Activated T-helper 2 cell treated with anti-CD3 and anti-CD28 coated beads, Interferon-gamma antibody, Interleukin-2, Interleukin-4, amounts not matched to agents 10 μg/mL and 5 μg/mL and 100 μg/mL, durations not matched to agents 14 hours and 24 hours and 36 hours (primary cell): ENCODE results near the gene DNMT1. TPM values are rescaled to one million over a fixed set of nuclear protein-coding genes. Genes with fewer than 3 reads are reported as not detected.

Experiments used
- DNase-seq: peaks from one replicate; pipeline ENCODE4 v3.0.0; 2021; ENCODE audit warnings: low spot score
- H3K27ac Mint-ChIP-seq: one replicate; pipeline ENCODE4 v1.8.0; 2021; ENCODE audit warnings: mixed read lengths
- H3K27me3 Mint-ChIP-seq: one replicate; pipeline ENCODE4 v1.8.0; 2021; ENCODE audit warnings: low read depth, mixed read lengths
- H3K36me3 Mint-ChIP-seq: one replicate; pipeline ENCODE4 v1.8.0; 2021; ENCODE audit warnings: low read depth, mixed read lengths
- H3K4me1 Mint-ChIP-seq: one replicate; pipeline ENCODE4 v1.8.0; 2021; ENCODE audit warnings: low read depth, mixed read lengths
- H3K4me3 Mint-ChIP-seq: one replicate; pipeline ENCODE4 v1.8.0; 2021; ENCODE audit warnings: low read depth, mild to moderate bottlenecking, moderate library complexity, mixed read lengths
- H3K9me3 Mint-ChIP-seq: one replicate; pipeline ENCODE4 v1.8.0; 2021; ENCODE audit warnings: mixed read lengths
- intact Hi-C: fragments of 100-400 bp; cut with micrococcal nuclease; formaldehyde crosslinking; loops from one replicate; pipeline ENCODE4 v1.15.1; 2023
- total RNA-seq: library from RNA; stranded (reverse); gene quantifications from 2 replicates; pipeline ENCODE4 v1.2.3, GENCODE V29; 2022

The DNMT1 gene
- total RNA-seq, 1 donor from 2014 or later, result 367 TPM

DNA sequence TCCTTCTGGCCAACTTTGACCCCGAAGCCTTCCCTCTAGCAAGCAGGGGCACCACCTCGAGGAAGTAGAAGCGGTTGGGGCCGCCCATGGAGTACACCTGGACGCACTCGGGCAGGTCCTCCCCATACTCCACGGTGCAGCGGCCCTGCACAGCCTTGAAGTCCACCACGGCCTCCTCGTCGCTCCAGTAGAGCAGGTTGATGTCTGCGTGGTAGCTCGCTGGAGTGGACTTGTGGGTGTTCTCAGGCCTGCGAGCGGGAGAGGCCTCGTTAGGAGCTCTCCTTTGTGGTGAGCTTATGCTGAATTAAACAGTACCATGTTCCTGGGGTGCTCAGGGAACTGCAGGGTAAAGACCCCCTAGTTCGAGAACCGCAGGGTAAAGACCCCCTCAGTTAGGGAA is 52.8 kb downstream of the DNMT1 start:
- H3K27ac Mint-ChIP-seq, result no peak overlapping the region
- no peak overlapping the region for H3K4me3 Mint-ChIP-seq
- H3K4me1 Mint-ChIP-seq, result peaks cover 13% of the 10 kb centered on the region
- no peak for DNase-seq
- intact Hi-C loops, result no loop called here
- H3K36me3 Mint-ChIP-seq, result peaks cover 85% of the 10 kb centered on the region
- H3K9me3 Mint-ChIP-seq, result no peaks in the 10 kb centered on the region
- H3K27me3 Mint-ChIP-seq, result no peaks in the 10 kb centered on the region

DNA sequence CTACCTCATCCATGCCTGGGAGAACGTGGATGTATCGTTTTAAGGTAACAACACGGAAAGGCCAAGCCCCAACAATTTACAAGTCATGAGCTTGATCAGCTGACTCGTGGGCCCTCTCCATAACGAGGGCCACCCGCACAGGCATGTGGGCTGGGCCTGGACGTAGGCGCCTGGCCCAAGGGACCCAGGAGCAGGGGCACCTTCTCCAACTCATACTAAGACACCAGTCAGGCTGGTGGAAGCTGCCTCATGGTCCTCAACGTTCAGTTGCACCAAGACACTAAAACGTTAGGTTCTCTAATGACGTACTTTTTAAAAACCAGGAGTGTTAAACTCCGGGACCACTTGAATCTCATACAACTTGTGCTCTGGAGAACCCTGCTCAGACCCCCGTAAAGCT is 53.3 kb downstream of the DNMT1 start:
- H3K36me3 Mint-ChIP-seq, result peaks cover 84% of the 10 kb centered on the region
- no peak for DNase-seq
- H3K9me3 Mint-ChIP-seq, result no peaks in the 10 kb centered on the region
- intact Hi-C loops, result no loop called here
- no peaks in the 10 kb centered on the region for H3K27me3 Mint-ChIP-seq
- H3K4me3 Mint-ChIP-seq, result no peak overlapping the region
- peaks cover 13% of the 10 kb centered on the region for H3K4me1 Mint-ChIP-seq
- H3K27ac Mint-ChIP-seq, result no peak overlapping the region

DNA sequence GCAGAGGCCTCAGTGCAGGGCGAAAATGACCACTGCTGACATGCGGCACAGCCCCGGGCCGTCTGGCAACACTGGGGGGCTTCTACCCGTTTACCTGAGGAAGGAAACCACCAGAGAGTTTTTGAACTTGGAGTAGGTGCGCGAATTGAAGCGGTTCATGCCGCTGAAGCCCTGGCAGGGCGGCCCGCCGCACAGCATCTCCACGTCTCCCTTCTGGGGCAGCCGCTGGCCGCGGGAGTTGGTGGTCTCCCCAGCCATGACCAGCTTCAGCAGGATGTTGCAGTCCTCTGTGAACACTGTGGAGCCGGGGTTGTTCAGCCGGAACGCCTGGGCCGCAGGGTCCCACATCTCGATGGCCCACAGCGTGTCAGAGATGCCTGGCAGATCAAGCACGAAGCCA is 54.8 kb downstream of the DNMT1 start:
- H3K9me3 Mint-ChIP-seq, result no peaks in the 10 kb centered on the region
- no peak overlapping the region for H3K27ac Mint-ChIP-seq
- no peak for DNase-seq
- H3K4me1 Mint-ChIP-seq, result peaks cover 11% of the 10 kb centered on the region
- intact Hi-C loops, result no loop called here
- H3K4me3 Mint-ChIP-seq, result no peak overlapping the region
- no peaks in the 10 kb centered on the region for H3K27me3 Mint-ChIP-seq
- H3K36me3 Mint-ChIP-seq, result peaks cover 72% of the 10 kb centered on the region

DNA sequence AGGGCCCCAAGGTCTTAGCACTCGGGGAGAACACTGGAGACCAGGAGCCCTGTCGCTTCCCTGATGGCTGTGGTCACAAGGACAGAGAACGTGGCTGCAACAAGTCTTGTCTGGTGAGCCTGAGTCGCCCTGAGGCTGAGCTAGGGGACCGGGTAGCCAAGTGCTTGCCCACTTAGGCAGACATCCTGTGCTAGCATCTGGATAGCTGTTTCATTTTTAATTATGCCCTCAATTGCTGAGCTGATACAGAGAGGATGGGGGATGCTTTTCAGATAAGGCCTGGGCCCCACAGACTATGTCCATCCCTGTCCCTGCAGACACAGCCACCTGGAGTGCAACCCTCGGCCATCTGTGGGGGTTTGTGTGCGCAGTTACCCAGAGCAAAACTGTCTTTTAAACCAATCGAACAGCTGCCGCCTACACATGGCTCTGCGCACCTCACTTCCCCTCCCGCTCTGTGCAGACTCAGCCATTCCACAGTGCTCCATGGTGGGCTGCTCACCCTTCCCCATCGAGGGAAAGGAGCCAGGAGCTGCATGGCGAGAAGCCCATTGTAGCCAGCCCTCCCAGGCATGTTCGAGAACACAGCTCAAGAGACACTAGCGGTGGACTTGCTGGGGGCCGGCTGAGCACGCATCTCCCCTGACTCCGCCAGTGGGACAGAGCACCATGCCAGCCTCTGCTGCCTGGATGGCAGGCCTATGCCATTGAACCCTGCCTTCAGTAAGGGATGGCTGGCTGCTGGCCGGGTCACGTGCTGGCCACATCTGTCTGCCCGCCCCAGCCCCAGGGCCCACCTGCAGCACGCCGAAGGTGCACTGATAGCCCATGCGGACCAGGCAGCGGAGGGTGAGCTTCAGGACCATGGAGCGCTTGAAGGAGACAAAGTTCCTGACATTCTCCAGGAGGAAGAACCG is 55.6 kb downstream of the DNMT1 start:
- Mint-ChIP-seq H3K36me3 (peaks cover 69% of the 10 kb centered on the region), H3K27ac (no peak overlapping the region), H3K9me3 (no peaks in the 10 kb centered on the region), H3K27me3 (no peaks in the 10 kb centered on the region), H3K4me1 (peaks cover 10% of the 10 kb centered on the region), H3K4me3 (no peak overlapping the region)
- intact Hi-C loops, result no loop called here
- DNase-seq, result no peak

DNA sequence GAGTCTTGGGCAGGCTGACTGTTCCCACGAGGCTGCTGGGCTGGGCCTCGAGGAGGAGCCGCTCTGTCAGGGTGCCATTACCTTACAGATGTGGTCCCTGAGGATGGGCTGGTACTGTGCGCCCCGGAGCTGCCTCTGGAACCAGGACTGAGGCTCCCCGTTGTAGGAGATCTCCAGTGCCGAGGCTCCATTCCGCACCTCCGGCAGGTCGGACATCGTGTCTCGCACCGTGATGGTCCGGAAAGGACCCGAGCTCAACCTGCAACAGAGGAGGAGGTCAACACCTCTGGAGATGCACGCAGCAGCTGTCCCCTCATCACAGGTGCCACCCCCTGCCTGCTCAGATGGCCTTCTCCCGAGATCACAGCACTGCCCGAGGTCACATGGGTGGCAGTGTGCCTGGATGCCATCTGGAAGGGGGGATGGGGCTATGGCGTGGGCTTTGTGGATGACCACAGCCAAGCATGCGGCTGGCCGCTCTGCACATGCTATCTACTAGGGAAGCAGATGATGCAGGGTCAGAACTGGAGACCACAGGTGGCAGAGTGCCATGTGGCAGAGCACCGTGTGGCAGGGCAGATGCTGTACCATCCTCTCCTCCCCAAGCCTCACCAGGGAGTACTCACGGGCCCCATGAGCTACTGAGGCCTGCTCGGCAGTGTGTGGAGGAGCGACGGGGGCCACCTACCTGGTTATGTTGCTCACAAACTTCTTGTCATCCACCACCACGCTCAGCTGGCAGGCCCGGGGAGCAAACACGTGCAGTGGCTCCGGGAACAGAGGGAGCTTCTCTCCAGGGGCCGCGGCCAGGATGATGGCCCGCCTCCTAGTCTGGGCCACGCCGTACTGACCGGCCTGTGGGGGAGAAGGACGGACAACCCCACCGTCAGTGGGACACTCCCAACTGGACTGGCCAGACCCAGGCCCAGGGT is 56.7 kb downstream of the DNMT1 start:
- H3K36me3 Mint-ChIP-seq, result peaks cover 66% of the 10 kb centered on the region
- no peaks in the 10 kb centered on the region for H3K9me3 Mint-ChIP-seq
- no peak overlapping the region for H3K4me3 Mint-ChIP-seq
- peaks cover 4% of the 10 kb centered on the region for H3K4me1 Mint-ChIP-seq
- no peaks in the 10 kb centered on the region for H3K27me3 Mint-ChIP-seq
- DNase-seq, result no peak
- intact Hi-C loops, result no loop called here
- H3K27ac Mint-ChIP-seq, result no peak overlapping the region

DNA sequence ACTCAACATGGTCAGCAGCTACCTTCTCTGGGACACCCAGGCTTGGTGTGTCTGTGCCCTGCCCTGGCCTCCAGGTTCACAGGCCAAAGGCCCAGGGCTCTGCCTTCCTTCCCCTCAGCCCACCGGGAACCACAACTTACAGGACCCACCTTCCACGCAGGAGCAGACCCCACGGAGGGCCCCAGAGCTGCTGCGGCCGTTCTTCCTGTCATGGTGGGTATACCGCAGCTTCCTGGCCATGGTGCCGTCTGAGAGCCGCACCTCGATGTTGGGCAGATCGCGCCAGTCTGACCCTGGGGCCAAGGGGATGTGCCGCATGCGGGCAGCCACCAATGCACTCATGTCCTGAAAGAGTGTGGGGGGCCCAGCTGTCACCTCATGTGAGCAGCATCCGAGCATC is 57.8 kb downstream of the DNMT1 start:
- DNase-seq, result no peak
- no peaks in the 10 kb centered on the region for H3K27me3 Mint-ChIP-seq
- H3K9me3 Mint-ChIP-seq, result no peaks in the 10 kb centered on the region
- H3K27ac Mint-ChIP-seq, result no peak overlapping the region
- peaks cover 60% of the 10 kb centered on the region for H3K36me3 Mint-ChIP-seq
- intact Hi-C loops, result no loop called here
- H3K4me1 Mint-ChIP-seq, result no peaks in the 10 kb centered on the region
- H3K4me3 Mint-ChIP-seq, result no peak overlapping the region

DNA sequence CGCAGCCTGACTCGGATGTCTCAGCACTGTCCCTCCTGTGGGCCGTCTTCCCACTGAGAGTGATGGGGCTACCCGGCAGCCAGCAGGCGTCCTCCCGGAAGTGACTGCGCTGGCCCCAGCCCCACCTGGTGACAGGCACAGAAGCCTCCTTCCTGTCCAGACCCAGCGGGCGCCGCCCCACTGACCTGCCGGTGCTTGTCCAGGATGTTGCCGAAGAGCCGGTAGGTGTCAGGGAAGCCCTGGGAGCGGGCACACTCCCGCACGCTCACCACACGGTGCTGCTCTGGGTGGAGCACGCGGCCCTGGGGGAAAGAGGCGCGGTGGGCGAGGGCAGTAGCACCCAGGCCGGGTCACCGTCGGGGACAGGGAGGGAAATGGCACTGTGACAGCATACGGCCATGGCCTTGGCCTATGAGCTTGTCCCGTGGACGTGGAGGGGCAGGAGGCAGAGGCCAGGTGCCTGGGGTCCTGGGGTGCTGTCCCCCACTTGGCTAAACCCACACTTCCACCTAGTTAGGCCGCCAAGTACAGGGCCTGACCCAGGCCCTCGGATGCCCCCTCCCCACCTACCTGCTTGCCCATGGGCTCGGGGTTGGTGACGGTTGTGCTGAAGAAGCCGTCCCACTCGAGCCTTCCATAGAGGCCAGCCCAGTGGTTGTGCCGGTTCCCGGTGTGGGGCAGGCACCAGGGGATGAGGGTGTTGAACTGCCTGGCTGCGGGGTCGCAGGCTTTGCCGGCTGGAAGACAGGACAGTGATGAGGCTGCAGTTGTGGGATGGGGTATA is 59.0 kb downstream of the DNMT1 start:
- Mint-ChIP-seq H3K36me3 (peaks cover 52% of the 10 kb centered on the region), H3K9me3 (no peaks in the 10 kb centered on the region), H3K4me3 (no peak overlapping the region), H3K27me3 (no peaks in the 10 kb centered on the region), H3K27ac (no peak overlapping the region), H3K4me1 (no peaks in the 10 kb centered on the region)
- DNase-seq, result no peak
- intact Hi-C loops, result no loop called here

DNA sequence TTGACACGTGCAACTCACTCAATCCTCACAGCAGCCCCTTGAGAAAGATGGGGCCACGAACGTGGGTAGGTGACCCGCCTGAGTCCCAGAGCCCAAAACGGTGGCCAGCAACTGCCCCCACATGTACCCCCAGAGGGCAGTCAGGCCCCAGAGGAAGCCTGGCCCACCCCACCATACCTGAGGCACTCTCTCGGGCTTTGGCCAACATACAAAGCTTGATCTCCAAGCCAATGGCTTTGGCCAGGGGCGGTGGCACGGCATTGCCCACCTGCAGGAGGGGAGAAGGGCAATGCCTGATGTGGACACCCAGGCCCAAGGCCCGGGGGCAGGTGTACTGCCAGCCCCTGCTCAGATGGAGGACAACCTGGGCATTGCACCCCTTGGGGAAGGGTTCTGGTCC is 60.7 kb downstream of the DNMT1 start:
- H3K27me3 Mint-ChIP-seq, result no peaks in the 10 kb centered on the region
- H3K36me3 Mint-ChIP-seq, result peaks cover 43% of the 10 kb centered on the region
- no peak for DNase-seq

DNA sequence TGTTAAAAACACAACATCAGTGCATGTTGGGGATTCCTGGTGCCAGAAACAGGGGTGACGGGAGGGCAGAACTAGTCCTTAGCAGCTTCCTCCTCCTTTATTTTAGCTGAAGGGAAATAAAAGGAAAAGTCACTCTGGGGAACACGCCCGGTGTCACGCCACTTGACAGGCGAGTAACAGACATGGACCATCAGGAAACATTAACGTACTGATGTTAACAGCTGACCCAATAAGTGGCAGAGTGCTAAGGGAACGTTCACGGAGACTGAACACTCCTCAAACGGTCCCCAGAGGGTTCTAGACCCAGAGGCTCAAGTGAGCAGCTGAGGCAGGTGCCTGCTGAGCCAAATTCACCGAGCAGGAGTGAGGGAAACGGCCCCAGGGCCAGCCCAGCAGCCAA is 61.2 kb downstream of the DNMT1 start:
- Mint-ChIP-seq H3K9me3 (no peaks in the 10 kb centered on the region), H3K4me1 (no peaks in the 10 kb centered on the region), H3K27me3 (no peaks in the 10 kb centered on the region), H3K27ac (no peak overlapping the region), H3K4me3 (no peak overlapping the region), H3K36me3 (peaks cover 40% of the 10 kb centered on the region)
- intact Hi-C loops, result no loop called here
- no peak for DNase-seq

More for the DNA sequence above, 60.7 kb downstream of the DNMT1 start:
- Mint-ChIP-seq H3K4me1 (no peaks in the 10 kb centered on the region), H3K4me3 (no peak overlapping the region), H3K9me3 (no peaks in the 10 kb centered on the region), H3K27ac (no peak overlapping the region)
- intact Hi-C loops, result no loop called here

DNA sequence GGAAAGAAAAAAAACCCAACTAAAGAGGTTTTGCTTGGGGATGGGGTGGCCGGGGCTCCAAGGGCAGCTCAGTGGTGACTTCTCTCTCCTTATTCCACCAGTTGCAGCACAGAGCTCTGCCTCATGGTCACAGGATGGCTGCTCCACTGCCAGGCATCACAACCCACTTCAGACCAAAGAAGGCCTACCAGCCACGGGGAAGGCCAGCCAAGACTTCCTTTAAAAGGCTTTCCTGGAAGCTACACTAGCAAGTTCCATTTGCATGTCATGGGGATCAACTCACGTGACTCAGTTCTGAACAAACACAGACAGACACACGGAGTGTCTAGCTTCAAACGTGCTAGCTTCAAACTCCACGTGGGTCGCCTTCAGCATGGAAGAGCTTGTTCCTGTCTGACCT is 61.8 kb downstream of the DNMT1 start:
- H3K4me3 Mint-ChIP-seq, result no peak overlapping the region
- no peak for DNase-seq
- H3K36me3 Mint-ChIP-seq, result peaks cover 39% of the 10 kb centered on the region
- peak overlapping the region; percentile 33 for H3K27ac Mint-ChIP-seq
- H3K27me3 Mint-ChIP-seq, result no peaks in the 10 kb centered on the region
- H3K4me1 Mint-ChIP-seq, result no peaks in the 10 kb centered on the region
- no peaks in the 10 kb centered on the region for H3K9me3 Mint-ChIP-seq
- intact Hi-C loops, result no loop called here

DNA sequence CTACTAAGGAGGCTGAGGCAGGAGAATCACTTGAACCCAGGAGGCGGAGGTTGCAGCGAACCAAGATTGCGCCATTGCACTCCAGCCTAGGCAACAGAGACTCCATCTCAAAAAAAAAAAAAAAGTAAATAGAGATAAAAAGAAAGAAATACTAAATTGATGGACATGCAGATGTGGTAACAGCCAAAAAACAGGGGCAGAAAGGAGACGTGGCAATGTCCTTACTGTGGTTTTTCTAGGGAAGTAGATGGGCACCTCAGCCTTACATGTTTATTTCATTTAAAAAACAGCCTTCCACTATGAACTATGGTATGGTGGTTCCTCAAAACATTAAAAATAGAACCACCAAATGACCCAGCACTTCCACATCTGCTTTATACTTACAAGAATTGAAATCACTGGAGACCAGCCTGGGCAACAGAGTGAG is 68.5 kb downstream of the DNMT1 start:
- intact Hi-C loops, result no loop called here
- H3K27me3 Mint-ChIP-seq, result no peaks in the 10 kb centered on the region
- H3K9me3 Mint-ChIP-seq, result no peaks in the 10 kb centered on the region

DNA sequence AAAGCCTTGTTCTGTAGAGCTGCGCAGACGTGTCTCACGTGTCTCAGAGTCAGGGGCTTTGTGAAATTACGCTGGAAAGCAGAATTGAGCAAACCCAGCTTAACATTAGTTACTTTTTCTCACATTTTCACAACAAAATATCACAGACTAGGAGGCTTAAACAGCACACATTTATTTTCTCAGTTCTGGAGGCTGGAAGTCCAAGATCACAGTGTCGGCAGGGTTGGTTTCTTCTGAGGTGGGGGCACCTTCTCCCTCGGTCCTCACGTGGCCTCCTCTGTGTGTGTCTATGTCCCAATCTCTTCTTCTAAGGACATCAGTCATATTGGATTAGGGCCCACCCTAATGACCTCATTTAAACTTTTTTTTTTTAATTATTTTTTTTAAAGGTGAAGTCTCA is 70.3 kb downstream of the DNMT1 start:
- Mint-ChIP-seq H3K36me3 (peaks cover 15% of the 10 kb centered on the region), H3K27ac (no peak overlapping the region), H3K4me3 (no peak overlapping the region), H3K4me1 (peaks cover 2% of the 10 kb centered on the region), H3K27me3 (no peaks in the 10 kb centered on the region), H3K9me3 (no peaks in the 10 kb centered on the region)
- no peak for DNase-seq
- intact Hi-C loops, result no loop called here

More for the DNA sequence above, 68.5 kb downstream of the DNMT1 start:
- no peaks in the 10 kb centered on the region for H3K4me1 Mint-ChIP-seq
- no peak overlapping the region for H3K4me3 Mint-ChIP-seq
- no peak overlapping the region for H3K27ac Mint-ChIP-seq
- H3K36me3 Mint-ChIP-seq, result peaks cover 16% of the 10 kb centered on the region
- DNase-seq, result no peak
